ENCODE results near the gene CRTC1. TPM values are rescaled to one million over a fixed set of nuclear protein-coding genes. Genes with fewer than 3 reads are reported as not detected.

The CRTC1 gene, protein sequence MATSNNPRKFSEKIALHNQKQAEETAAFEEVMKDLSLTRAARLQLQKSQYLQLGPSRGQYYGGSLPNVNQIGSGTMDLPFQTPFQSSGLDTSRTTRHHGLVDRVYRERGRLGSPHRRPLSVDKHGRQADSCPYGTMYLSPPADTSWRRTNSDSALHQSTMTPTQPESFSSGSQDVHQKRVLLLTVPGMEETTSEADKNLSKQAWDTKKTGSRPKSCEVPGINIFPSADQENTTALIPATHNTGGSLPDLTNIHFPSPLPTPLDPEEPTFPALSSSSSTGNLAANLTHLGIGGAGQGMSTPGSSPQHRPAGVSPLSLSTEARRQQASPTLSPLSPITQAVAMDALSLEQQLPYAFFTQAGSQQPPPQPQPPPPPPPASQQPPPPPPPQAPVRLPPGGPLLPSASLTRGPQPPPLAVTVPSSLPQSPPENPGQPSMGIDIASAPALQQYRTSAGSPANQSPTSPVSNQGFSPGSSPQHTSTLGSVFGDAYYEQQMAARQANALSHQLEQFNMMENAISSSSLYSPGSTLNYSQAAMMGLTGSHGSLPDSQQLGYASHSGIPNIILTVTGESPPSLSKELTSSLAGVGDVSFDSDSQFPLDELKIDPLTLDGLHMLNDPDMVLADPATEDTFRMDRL
- 2.5 to 4.6 TPM (median 4.1 TPM) in 5 replicates for total RNA-seq (2022; extraction: Qiagen RNA extraction)

DNA sequence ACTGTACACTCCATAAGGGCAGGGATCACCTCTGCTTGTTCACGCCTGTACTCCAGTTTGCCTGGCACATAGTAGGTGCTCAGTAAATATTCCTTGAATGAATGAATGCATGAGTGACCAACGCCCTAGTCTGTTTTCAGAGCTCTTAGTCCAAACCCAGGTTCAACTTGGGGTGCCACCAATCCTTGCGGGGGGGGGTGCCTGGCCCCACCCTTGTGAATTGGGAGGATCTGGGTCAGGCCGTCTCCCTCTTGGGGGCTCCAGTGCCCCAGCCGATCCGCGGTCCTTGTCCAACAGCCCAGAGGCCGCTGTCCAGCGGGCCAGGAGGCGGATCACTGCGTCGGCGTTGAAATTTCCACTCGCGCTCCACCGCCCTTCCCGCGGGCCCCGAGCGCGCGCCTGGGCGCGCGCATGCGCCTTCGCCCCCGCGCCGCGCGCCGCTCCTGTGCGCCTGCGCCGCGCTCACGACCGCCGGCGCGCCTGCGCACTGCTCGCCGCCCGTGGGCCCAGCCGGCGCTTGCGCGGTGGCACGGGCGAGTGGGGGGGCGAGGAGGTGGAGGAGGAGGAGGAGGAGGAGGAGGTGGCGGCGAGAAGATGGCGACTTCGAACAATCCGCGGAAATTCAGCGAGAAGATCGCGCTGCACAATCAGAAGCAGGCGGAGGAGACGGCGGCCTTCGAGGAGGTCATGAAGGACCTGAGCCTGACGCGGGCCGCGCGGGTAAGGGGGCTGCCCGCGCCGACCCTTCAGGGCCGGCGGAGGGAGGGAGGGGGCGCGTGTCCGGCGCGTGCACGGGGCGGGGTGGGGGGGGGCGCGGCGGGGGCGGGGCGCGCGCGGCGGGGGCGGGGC lies at the start of gene CRTC1:
TSS of gene CRTC1 (plus strand) at position 572 of the 849 bp plus-strand sequence. CDS start at position 595, 23 bp downstream.

DNA sequence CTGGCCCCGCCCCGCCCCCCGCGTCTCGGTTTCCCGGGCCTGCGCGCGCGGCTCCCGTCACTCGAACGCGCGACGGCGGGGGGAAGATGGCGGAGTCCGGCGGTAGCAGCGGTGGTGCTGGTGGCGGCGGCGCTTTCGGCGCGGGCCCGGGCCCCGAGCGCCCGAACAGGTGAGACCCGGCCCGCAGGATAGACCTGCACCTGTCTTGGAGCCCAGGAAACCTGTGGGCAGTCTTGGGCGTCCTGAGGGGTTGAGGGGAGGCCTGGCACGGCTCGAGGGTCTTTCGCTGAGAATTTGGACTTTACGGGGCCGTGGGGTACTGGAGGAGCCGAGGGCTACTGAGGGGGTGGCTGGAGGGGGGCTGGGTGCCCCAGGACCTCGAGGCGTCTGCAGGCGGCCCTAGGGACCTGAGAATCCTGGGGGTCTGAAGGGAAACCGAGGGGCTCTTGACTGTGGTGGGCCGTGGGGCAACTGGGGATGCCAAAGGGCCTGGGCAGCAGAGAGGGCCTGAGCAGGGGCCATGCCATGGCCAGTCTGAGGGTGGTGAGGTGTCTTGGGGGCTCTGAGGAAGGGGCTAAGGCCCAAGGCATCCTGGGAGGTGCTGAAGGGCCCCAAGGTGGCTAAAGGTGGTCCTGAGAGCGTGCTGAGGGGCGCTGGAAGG lies 46.4 kb upstream of the CRTC1 start, which contains the start of gene KLHL26:
TSS of gene KLHL26 (plus strand) at position 60 of the 661 bp plus-strand sequence. CDS start at position 87, 27 bp downstream.

DNA sequence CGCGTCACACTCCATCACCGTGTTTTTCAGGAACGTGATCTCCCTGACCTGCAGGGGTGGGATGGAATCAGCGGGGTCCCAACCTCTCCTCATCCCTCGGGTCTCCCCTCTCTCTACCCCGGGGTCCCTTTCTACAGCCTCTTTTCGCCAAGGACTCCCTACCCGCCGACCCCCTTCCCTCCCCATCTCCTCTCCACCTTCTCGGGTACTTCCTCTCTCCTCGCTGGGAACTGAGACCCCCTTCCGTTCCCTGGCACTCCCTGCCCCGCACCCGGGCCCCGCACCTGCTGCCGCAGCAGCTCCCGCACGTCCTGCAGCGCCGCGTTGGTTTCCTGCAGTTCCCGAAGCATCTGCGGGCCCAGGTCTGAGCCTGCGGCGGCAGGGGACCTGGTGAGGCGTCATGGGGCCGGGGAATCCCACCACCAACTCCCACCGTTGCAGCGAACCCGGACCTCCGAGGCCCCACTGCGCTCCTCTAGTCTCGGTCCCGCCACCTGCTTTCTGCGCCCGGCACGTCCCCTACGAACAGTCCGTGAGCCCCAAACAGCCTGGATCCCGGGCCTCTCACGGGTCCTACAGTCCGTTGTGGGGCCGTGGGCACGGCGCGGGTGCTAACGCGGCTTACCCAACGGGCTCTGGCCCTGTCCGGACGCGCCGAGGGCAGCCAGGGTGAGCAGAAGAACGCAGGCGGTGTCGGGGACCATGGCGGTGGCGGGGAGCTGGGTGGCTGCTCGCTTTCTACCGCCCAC lies 107.3 kb downstream of the CRTC1 start, which contains the start of gene COMP:
TSS of gene COMP (minus strand) at position 740 of the 749 bp plus-strand sequence. CDS start at position 704, 36 bp downstream.

DNA sequence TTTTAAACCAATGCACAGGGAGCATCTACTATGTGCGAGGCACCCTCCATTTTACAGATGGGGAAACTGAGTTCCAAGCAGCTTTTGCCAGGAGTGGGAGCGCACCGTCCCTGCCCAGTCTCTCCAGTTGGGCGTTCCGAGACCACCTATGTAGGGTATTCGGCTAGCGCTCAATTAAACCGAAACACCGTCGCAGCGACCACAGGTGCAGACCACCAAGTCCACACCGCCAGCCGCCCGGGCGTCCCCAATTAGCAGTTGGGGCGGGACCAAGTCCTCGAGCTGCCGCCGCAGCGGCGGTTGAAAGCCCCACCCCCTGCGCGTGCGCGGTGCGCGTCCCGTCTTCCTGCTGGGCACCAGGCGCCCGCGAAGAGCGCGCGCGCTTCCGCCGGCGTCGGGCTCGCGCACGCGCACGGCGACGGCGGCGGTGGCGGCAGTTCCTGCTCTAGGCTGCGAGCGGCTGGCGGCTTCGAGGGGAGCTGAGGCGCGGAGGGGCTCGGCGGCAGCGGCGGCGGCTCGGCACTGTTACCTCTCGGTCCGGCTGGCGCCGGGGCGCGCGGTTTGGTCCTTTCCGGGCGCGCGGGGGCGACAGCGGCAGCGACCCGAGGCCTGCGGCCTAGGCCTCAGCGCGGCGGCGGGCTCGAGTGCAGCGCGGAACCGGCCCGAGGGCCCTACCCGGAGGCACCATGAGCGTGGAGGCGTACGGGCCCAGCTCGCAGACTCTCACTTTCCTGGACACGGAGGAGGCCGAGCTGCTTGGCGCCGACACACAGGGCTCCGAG lies 148.2 kb downstream of the CRTC1 start, which contains the start of gene UPF1:
TSS of gene UPF1 (plus strand) at position 436 of the 782 bp plus-strand sequence. CDS start at position 687, 251 bp downstream.

Other genes starting within 250 kb of the CRTC1 start
- 30.5 to 45.1 TPM (median 41.8 TPM) in 5 replicates for gene ISYNA1, start 245.5 kb upstream of the CRTC1 start, total RNA-seq (2022; extraction: Qiagen RNA extraction)
- 3.8 to 6.0 TPM (median 5.3 TPM) in 5 replicates for gene ELL, start 161.6 kb upstream of the CRTC1 start, total RNA-seq (2022; extraction: Qiagen RNA extraction)
- 119 to 157 TPM (median 147 TPM) in 5 replicates for gene FKBP8, start 140.1 kb upstream of the CRTC1 start, total RNA-seq (2022; extraction: Qiagen RNA extraction)
- gene KXD1, start 125.8 kb upstream of the CRTC1 start, total RNA-seq (2022; extraction: Qiagen RNA extraction), result 90.2 to 103 TPM (median 98.8 TPM) in 5 replicates
- 1,110 to 1,215 TPM (median 1,145 TPM) in 5 replicates for gene UBA52, start 111.8 kb upstream of the CRTC1 start, total RNA-seq (2022; extraction: Qiagen RNA extraction)
- 40.4 to 62.8 TPM (median 60.6 TPM) in 5 replicates for gene REX1BD, start 94.9 kb upstream of the CRTC1 start, total RNA-seq (2022; extraction: Qiagen RNA extraction)
- 3.0 to 7.7 TPM (median 5.0 TPM) in 5 replicates for gene CRLF1, start 76.9 kb upstream of the CRTC1 start, total RNA-seq (2022; extraction: Qiagen RNA extraction)
- 4.8 to 7.3 TPM (median 6.5 TPM) in 5 replicates for gene TMEM59L, start 70.8 kb upstream of the CRTC1 start, total RNA-seq (2022; extraction: Qiagen RNA extraction)
- gene KLHL26, start 46.7 kb upstream of the CRTC1 start, total RNA-seq (2022; extraction: Qiagen RNA extraction), result 2.6 to 5.3 TPM (median 3.7 TPM) in 5 replicates
- gene COMP, start 107.6 kb downstream of the CRTC1 start, total RNA-seq (2022; extraction: Qiagen RNA extraction), result 0.07 to 0.23 TPM (median 0.14 TPM) in 5 replicates
- 32.6 to 42.3 TPM (median 41.1 TPM) in 5 replicates for gene UPF1, start 148.3 kb downstream of the CRTC1 start, total RNA-seq (2022; extraction: Qiagen RNA extraction)
- 4.2 to 6.1 TPM (median 5.2 TPM) in 5 replicates for gene CERS1, start 212.5 kb downstream of the CRTC1 start, total RNA-seq (2022; extraction: Qiagen RNA extraction)
- 135 to 169 TPM (median 159 TPM) in 5 replicates for gene COPE, start 235.7 kb downstream of the CRTC1 start, total RNA-seq (2022; extraction: Qiagen RNA extraction)
- gene DDX49, start 236.0 kb downstream of the CRTC1 start, total RNA-seq (2022; extraction: Qiagen RNA extraction), result 28.8 to 45.7 TPM (median 43.2 TPM) in 5 replicates